ENCODE measurements around the gene ANO6.

ANO6 gene

DNA sequence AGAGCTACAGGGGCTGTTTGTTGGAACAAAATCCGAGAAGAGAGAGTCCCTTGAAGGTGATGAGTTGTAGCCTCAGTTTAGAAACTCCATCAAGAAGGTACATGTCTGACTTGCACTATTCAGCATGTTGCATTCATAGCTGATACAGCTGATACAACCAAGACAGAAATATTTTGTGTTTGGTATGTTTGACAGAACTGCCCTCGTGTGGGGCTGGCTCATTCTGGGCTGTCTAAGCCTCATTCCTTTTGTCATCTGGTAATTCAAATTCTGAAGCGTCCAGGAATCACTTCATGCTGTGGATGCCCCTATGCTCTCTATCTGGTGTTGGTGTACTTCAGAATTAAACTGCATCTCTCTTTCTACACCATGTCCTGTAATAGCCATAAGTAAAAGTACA, 126.3 kb downstream of the ANO6 start:
- in situ Hi-C loops (cut with MboI; ENCODE audit: low sequenced_read_pairs): no loop called here

DNA sequence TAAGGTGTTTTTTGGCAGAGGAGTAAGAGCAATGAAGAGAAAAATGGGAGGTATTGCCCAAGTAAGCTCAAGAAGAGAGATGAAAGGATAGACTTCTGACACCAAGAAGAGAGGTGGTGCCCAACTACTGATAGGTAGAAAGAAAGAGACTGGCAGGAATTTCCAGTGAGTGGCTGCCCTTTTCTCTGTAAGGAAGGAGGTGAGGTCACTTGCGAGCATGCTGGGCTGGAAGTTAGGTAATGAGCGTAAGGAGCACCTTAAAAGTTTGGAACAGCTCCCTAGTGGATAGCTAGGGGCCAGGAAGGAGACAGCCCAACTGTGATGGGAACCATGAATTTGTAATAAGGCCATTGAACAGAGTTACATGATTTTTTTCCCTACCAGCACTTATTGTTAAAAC, 127.0 kb downstream of the ANO6 start:
- in situ Hi-C loops (cut with MboI; ENCODE audit: low sequenced_read_pairs): no loop called here

DNA sequence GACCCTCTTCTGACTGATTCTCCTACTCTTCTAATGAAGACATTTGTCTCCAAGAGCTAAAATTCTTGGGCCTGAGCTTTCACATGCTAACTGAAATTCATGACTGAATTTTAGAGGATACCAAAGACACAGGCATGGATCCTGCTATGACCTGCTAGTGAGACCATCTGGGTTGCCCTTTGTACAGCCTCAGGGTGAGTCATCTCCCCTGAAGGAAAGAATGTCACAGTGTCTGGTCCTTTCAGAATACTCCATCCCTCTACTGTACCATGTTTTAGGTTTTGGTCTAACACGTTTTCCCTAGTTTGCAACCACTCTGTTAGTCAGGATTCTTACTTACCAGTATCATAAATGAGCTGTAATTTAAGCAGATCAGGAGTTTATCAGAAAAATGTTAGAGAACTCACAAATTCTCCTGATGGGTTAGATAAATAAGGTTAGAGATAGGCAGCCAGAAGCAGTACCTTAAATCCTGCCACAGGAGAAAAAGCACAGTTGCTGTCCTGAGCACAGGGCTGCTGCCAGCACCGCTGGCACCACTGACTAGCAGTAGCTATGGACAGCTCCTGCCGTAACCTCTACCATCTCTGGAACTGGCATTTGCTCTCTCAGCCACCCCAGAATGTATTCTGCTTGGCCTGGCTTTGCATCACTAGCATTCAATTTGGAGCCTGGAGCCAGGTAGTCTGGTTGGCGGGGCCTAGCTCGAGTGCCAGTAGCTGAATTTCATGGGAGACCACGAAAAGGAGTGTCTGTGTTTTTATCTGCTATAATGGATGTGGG, 127.6 kb downstream of the ANO6 start:
- in situ Hi-C loops (cut with MboI; ENCODE audit: low sequenced_read_pairs): no loop called here

DNA sequence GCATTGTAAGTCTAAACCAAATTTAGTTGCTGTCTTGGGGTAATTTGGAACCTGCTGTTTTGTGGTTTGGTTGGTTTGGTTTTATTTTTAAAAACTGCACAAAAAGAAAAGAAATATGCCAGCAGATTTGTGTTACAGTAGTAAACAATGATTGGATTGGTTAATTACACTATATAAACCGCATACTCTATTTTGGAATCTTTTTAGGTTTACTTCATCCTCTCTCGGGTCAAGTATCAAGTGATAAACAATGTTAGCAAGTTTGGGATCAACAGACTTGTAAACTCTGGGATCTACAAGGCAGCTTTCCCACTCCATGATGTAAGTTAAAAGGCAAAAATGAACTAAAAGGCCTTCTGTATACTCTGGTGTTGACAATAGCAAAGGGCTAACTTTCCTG, 132.4 kb downstream of the ANO6 start:
- in situ Hi-C loops (cut with MboI; ENCODE audit: low sequenced_read_pairs): no loop called here

DNA sequence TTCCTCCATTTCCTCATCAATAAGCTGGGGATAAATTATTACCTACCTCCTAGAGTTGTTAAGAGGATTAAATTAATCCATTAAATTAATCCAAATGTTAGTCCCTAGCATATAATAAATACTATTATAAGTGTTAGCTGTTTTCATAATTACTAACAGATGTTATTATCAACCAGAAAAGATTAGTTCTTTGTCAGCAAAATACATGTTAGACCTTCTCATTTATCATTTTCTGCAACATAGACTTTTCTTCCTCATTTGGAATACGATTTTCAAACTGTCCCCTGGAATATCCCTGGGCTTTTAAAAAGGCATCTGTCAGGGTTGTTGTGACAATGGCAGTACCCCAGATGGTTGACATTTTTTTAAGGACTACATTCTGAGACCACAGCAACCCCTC, 133.1 kb downstream of the ANO6 start:
- in situ Hi-C loops (cut with MboI; ENCODE audit: low sequenced_read_pairs): no loop called here

DNA sequence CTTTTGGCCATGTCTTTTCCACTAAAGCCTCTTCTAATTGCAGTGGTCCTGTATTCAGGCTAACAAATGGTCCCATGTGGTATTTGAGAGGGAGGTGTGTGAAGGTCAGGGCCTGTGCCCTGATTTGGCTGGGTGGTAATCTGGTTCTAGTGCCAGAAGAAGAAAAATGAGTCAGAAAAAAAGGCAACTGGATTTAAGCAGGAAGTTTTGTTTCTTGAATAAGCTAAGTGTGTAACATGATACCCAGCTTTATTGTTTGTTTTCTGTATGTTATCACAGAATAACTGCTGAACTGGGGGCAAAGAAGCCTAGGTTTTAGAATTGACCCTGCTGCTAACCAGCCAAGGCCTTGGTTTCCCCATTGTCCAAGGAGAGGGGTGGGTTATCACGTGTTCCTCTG, 134.0 kb downstream of the ANO6 start:
- in situ Hi-C loops (cut with MboI; ENCODE audit: low sequenced_read_pairs): no loop called here

DNA sequence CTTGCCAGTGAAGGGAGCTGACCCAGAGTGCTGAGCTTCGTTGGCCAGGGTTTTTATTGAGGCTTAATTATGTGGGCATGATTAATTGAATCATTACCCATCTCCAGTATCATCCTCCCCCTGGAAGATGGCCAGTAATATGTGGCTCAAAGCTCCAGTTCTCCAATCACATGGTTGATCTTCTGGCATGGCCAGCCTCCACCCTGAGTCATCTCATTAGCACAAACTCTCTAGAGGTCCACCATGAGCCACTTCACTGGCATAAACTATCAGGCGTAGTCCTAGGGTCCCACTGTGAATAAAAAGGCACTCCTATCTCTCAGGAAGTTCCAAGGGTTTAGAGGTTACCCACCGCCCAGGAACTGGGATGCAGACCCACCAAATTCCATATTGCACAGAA, 135.0 kb downstream of the ANO6 start:
- in situ Hi-C loops (cut with MboI; ENCODE audit: low sequenced_read_pairs): no loop called here

DNA sequence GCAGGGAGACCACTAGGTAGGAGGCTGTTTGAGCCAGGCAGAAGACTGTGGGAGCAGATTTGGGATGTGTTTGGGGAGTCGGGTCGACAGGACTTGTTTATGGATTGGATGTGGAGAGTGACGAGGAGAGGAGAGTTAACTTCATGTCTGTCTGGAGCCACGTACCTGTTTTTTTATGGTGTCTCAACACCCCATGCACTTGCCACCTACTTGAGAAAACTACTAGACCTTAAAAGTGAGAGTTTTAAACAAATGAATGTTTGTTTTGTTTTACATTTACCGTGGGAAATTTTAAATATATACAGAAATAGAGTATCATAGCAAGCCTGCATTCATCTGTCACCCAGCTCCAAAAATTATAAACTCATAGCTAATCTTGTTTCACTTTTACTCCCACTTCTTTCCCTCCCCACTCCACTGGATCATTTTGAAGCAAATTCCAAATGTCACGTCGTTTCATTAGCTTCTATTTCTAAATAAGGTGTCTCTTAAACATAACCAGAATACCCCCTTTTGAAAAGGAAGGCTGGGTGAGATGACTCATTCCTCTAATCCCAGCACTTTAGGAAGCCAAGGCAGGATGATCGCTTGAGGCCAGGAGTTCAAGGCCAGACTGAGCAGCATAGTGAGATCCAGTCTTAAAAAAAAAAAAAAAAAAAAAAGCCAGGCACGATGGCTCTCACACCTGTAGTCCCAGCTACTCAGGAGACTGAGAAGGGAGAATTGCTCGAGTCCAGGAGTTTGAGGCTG, 136.2 kb downstream of the ANO6 start:
- in situ Hi-C loops (cut with MboI; ENCODE audit: low sequenced_read_pairs): no loop called here

DNA sequence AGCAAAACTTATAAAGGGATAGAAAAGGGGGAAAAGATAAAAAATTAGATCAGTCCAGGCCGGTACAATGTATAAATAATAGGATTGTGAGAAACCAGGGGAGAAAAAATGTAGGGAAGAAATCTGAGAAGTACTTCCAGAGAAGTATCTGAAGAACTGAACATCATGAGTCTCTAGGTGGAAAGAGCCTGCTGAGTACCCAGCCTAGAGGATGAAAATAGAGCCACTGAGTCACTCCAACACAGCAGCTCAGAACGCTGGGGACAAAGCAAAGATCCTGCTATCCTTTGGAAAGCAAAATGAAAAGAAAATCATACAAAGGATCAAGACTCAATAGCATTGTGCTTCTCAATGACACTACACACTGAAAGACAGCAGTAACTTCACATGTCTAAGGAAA, 138.0 kb downstream of the ANO6 start:
- in situ Hi-C loops (cut with MboI; ENCODE audit: low sequenced_read_pairs): no loop called here

DNA sequence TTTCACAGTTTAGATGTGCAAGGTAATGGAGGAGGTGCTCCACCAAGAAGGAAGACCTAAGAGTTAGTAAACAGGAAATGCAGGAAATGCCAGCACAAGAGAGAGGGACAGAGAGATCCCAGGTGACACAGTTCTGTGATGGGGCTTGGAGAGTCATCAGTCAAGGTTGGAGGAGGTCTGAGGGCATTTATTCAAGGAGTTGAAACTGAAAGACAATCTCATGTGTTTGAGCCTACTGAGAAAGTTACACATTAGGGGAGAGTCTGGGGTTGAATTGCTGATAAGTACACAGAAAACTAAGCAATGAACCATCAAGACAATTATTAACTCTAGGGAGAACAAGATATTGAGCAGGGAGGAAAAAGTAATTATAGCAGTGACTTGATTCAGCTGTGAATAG, 138.5 kb downstream of the ANO6 start:
- in situ Hi-C loops (cut with MboI; ENCODE audit: low sequenced_read_pairs): no loop called here

DNA sequence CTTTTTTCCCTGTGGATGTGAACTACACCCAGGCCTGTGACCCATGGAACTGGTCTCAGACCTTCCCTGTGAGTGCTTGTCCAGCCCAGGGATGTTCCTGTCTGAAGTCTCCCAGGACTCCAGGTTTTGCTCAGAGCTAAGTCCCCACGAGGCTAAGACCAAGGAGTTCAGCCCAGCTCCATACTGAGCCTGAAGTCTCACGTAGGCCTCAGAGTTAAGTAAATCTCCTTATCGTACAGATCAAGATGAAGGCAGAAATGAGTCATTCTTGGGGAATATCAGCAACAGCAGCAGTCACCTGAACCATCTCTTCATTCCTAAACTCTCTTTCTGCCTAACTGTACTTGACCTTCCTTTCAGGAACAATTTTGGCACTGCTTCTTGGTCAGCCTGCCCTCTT, 139.8 kb downstream of the ANO6 start:
- in situ Hi-C loops (cut with MboI; ENCODE audit: low sequenced_read_pairs): no loop called here

DNA sequence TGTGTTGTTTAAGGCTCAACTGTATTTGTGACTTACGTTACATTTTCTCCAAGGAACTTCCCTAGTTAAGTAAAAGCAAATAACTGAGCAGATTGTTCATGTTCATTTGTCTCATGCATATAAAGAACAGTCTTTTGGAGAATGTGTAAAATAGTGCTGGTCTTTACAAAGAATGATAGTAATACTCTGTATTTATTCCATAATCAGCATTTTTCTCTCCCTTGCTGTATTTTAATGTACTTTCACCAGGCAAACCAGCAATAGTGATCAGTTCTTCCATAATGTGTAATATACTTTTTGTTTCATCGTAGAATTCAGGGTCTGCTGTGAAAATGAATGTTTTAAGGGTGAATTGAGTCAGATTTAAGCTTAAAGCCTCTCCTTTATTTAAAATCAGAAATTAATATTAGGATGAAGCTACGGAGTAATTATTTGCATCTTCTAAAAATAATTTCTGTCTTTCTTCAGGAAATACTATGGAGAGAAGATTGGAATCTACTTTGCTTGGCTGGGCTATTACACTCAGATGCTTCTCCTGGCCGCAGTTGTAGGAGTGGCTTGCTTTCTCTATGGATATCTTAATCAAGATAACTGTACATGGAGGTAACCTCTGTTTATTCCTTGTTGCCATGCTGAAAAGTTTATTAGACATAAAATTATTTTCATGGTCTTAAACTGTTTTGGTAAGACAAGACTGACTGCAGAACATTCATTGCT, 141.1 kb downstream of the ANO6 start:
- in situ Hi-C loops (cut with MboI; ENCODE audit: low sequenced_read_pairs): no loop called here

DNA sequence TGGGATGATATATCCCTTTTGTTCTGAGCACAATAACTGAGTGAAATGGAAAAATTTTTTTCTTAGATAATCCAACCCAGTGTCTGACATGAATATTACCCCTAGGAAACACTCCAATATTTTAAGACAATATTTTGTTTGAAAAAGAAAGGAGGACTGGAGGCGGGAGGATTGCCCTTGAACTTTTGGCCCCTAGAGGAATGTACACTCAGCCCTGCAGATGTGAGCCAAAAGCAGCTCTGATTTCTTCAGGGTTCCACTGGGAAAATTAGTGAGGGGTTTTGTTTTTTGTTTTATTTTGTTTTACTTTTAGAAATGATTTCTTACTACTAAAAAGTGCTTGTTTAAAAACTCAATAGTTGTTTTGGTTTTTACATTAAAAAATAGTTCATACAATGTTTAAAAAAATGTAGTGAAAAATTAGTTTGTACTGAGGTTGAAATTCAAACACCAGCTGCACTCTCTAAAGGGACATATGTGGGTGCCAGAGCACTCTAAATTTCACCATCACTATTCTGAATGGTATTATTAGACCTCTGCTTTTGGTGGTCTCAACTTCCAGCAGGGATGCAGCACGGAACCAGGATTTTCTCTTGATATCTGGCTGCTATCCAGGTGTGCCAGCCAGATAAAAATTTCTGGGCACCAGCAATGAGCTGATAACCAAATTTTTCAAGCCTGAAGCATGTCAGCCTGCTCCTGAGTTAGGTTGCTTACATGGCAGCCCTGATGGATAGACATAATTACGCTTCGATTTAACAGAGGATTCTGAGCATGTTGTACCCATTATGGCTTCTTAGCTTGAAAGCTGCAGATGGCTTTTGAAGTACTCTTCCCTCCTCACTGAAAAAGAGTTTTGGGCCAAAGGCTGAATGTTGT, 141.9 kb downstream of the ANO6 start:
- in situ Hi-C loops (cut with MboI; ENCODE audit: low sequenced_read_pairs): no loop called here

DNA sequence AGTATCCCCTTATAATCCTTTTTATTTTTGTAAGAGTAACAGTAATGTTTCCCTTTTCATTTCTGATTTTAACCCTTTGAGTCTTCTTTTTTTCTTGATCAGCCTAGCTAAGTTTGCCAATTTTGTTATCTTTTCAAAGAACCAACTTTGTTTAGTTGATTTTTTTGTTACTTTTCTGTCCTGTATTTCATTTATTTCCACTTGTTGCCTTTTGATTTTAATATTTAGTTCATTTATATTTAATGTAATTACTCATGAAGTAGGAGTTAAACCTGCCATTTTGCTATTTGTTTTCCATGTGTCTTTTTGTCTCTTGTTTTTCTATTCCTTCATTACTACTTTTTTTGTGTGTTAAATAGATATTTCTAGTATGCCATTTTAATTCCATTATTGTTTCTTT, 146.4 kb downstream of the ANO6 start:
- in situ Hi-C loops (cut with MboI; ENCODE audit: low sequenced_read_pairs): no loop called here

DNA sequence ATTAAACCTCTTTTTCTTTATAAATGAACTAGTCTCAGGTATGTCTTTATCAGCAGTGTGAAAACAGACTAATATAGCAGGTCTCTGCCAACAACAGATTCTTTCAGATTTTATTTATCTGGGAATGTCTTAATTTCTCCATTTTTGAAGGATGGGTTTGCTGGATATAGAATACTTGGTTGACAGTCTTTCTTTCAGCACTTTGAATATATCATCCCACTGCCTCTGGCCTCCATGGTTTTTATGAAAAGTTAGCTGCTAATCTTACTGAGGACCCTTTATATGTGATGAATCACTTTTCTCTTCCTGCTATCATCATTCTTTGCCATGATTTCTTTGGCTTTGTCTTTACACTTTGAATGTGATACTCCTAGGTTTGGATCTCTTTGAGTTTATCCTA, 148.0 kb downstream of the ANO6 start:
- in situ Hi-C loops (cut with MboI; ENCODE audit: low sequenced_read_pairs): no loop called here

DNA sequence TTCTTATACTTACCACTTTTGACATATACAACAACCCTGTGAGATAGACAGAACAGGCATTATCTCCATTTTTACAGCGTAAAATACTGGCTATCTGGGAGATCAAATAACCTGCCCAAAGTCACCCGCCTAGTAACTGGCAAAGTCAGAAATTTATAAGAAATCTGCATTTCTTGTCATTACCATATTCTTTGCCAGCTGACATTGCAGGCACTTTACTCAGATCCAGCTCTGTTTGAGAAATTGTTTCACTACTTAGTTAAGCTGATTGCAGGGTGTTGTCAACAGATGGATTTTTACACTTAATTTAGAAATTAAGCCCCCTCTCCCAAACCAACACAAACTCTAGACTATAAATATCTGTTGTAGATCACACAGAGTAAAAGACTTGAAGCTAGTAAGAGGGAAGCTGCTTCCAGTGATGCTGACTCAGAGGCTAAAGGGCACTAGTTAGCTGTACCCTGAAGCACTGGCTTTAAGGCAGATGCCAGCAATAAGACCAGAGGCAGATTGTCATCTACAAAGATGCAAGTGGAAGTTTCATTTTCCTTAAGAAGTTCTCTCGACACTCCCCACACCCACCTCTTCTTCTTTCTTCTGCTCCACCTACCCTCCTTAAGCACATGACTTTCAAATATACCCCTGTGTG, 153.1 kb downstream of the ANO6 start:
- in situ Hi-C loops (cut with MboI; ENCODE audit: low sequenced_read_pairs): no loop called here

DNA sequence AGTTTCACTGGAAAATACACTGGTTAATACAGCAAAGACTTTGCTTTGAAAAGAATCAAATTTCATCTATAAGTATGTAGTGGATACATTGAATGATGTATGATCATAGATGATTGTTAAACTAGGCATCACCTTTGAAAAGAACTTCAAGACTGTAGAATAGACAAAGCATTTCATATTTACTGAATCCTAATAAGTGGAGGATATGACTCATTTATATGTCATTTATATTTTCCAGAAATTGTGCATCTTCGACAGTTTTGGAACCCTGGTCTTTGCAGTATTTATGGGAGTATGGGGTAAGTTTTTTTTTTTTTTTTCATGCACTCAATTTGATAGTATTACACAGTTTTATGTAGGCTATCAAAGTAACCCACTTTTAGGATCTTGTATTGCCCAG, 161.9 kb downstream of the ANO6 start:
- in situ Hi-C loops (cut with MboI; ENCODE audit: low sequenced_read_pairs): no loop called here

DNA sequence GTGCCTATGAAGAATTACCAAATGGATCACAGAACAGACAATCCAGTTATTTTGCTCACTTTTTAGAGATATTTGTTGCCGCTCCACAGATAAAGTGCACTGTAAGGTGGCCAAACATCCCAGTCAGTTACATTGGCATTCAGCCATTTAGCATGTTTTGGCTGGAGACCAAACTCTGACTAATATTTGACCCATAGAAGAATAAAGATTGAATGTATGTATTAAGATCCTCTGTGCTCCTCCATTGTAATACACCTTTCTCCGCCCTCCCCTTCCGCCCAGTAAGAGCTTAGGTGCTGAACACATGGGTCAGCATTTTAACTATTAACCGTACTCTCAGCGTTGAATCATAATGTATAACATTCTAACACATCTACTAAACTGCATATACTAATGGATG, 163.4 kb downstream of the ANO6 start:
- in situ Hi-C loops (cut with MboI; ENCODE audit: low sequenced_read_pairs): no loop called here

DNA sequence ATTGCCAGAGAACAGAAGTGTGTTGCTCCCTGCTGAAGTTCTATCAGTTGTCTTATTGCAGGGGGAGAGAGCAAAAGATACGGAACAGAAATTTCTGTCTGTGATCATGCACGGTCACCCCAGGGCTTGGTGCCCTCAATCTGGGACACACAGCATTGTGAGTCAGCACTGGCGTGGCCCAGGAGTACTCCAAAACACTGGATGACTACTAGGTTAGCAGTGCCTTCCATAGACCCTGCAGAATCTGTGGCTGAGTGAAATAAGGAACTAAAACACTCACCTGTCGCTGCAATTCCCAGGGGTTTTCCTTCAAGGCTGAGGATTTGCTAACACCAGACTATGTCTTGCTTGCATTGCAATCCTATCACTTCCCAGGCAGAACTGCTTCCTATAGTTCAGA, 165.5 kb downstream of the ANO6 start:
- in situ Hi-C loops (cut with MboI; ENCODE audit: low sequenced_read_pairs): no loop called here

DNA sequence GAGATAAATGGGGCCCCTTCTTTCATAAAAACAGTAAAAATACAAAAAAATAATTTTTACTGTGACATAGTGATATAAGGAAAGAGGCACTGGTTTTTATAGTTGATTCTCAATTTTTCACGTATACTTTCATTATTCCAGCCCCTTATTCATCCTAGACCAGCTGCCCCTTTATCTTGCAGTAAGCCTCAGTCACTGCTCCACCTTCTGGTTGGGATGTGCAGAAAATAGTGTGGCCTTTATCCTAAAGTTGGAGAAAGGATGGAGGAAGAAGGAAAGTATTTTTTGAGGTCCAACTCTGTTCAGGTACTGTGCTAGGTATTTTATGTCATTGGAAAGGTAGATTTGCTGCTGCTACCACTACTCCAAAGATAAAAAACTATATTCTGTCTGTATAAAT, 172.7 kb downstream of the ANO6 start:
- in situ Hi-C loops (cut with MboI; ENCODE audit: low sequenced_read_pairs): no loop called here

DNA sequence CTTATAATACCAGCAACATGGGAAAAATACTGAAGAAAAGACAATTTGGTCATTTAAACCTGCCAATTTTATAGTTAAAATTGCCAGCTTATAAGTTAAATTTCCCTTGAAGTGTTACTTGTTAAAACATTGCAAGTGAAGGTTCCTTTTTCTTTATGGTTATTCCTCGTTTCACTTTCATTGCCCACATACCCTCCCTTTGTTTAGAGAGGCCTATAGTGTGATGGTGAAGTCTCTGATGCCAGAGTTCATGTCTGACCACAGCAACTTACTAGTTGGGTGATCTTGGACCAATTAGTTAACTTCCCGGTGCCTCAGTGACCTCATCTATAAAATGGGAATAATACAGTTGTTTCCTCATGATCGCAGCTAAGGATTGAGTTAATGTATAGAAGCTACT, 173.5 kb downstream of the ANO6 start:
- in situ Hi-C loops (cut with MboI; ENCODE audit: low sequenced_read_pairs): no loop called here
